ENCODE data around the gene WSCD1.

WSCD1 gene

DNA sequence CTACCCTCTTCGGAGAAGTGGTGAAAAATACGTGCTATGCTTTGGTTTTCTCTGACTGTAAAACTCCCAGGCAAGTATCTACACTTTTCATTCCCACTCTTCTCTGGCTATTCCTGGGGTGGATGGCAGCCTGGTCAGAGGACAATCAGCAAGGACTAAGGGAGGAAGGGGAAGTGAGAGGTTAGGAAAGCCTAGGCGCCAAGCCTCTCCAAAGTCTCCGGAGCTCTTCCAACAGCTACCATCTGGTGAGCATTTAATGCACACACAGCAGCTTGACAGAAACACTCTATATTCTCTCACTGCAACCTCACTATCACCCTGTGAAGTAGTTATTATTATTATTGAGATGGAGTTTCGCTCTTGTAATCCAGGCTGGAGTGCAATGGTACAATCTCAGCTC lies 65.1 kb downstream of the WSCD1 start:
- Histone ChIP-seq H3K4me3 (ENCODE audit: low read depth, low read length) (no peak overlapping the region), H3K27ac (ENCODE audit: extremely low read depth, low read depth, low read length) (no peak overlapping the region), H3K36me3 (ENCODE audit: control insufficient read depth in 2 of 2, insufficient read depth in 1 of 2, low read length in 2 of 2) (no peaks in the 10 kb centered on the region), H3K9me3 (ENCODE audit: control insufficient read depth, insufficient read depth, low read depth, low read length) (no peaks in the 10 kb centered on the region), H3K4me1 (ENCODE audit: control insufficient read depth, insufficient read depth, low read length) (no peaks in the 10 kb centered on the region; the same call in 1 of the 2 replicates)
- POLR2A ChIA-PET, result no interaction called here
- CTCF ChIA-PET, result interaction anchor here (1.0 kb wide), 1 partner anchor 11 kb away, joined by 3 read pairs; no protein-coding TSS in a partner anchor
- no peak for TF ChIP-seq KLF7 (tag by site-specific recombination; IDR thresholded peaks at IDR 0.05; ENCODE audit: borderline replicate concordance)
- TF ChIP-seq ZEB2 (tag by site-specific recombination; IDR thresholded peaks at IDR 0.05), result no peak
- TF ChIP-seq ZNF473 (tag by site-specific recombination; IDR thresholded peaks at IDR 0.05), result no peak
- TF ChIP-seq GLIS2 (tag by site-specific recombination; IDR thresholded peaks at IDR 0.05), result no peak
- TF ChIP-seq ZNF654 (tag by site-specific recombination; IDR thresholded peaks at IDR 0.05; ENCODE audit: low read depth), result no peak
- TF ChIP-seq ZNF138 (tag by site-specific recombination; IDR thresholded peaks at IDR 0.05; ENCODE audit: borderline replicate concordance), result no peak
- TF ChIP-seq, protein P1, sequence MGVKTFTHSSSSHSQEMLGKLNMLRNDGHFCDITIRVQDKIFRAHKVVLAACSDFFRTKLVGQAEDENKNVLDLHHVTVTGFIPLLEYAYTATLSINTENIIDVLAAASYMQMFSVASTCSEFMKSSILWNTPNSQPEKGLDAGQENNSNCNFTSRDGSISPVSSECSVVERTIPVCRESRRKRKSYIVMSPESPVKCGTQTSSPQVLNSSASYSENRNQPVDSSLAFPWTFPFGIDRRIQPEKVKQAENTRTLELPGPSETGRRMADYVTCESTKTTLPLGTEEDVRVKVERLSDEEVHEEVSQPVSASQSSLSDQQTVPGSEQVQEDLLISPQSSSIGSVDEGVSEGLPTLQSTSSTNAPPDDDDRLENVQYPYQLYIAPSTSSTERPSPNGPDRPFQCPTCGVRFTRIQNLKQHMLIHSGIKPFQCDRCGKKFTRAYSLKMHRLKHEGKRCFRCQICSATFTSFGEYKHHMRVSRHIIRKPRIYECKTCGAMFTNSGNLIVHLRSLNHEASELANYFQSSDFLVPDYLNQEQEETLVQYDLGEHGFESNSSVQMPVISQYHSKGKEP (tag by site-specific recombination; IDR thresholded peaks at IDR 0.05), result no peak
- TF ChIP-seq ZNF169 (tag by site-specific recombination; IDR thresholded peaks at IDR 0.05), result no peak
- TF ChIP-seq, protein P2, sequence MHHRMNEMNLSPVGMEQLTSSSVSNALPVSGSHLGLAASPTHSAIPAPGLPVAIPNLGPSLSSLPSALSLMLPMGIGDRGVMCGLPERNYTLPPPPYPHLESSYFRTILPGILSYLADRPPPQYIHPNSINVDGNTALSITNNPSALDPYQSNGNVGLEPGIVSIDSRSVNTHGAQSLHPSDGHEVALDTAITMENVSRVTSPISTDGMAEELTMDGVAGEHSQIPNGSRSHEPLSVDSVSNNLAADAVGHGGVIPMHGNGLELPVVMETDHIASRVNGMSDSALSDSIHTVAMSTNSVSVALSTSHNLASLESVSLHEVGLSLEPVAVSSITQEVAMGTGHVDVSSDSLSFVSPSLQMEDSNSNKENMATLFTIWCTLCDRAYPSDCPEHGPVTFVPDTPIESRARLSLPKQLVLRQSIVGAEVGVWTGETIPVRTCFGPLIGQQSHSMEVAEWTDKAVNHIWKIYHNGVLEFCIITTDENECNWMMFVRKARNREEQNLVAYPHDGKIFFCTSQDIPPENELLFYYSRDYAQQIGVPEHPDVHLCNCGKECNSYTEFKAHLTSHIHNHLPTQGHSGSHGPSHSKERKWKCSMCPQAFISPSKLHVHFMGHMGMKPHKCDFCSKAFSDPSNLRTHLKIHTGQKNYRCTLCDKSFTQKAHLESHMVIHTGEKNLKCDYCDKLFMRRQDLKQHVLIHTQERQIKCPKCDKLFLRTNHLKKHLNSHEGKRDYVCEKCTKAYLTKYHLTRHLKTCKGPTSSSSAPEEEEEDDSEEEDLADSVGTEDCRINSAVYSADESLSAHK (tag by site-specific recombination; IDR thresholded peaks at IDR 0.05), result no peak
- TF ChIP-seq, protein P3, sequence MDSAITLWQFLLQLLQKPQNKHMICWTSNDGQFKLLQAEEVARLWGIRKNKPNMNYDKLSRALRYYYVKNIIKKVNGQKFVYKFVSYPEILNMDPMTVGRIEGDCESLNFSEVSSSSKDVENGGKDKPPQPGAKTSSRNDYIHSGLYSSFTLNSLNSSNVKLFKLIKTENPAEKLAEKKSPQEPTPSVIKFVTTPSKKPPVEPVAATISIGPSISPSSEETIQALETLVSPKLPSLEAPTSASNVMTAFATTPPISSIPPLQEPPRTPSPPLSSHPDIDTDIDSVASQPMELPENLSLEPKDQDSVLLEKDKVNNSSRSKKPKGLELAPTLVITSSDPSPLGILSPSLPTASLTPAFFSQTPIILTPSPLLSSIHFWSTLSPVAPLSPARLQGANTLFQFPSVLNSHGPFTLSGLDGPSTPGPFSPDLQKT (IDR thresholded peaks at IDR 0.05; ENCODE audit: borderline replicate concordance, low read depth, low read length), result no peak
- no peak for TF ChIP-seq ZNF239 (tag by site-specific recombination; IDR thresholded peaks at IDR 0.05)
- no peak for TF ChIP-seq ZNF274 (IDR thresholded peaks at IDR 0.05; ENCODE audit: low read length)
- no peak for TF ChIP-seq ZNF274 (tag by site-specific recombination; IDR thresholded peaks at IDR 0.05; ENCODE audit: borderline replicate concordance)
- no peak for TF ChIP-seq ZNF521 (tag by site-specific recombination; IDR thresholded peaks at IDR 0.05)
- TF ChIP-seq ZNF24 (tag by site-specific recombination; IDR thresholded peaks at IDR 0.05), result no peak

DNA sequence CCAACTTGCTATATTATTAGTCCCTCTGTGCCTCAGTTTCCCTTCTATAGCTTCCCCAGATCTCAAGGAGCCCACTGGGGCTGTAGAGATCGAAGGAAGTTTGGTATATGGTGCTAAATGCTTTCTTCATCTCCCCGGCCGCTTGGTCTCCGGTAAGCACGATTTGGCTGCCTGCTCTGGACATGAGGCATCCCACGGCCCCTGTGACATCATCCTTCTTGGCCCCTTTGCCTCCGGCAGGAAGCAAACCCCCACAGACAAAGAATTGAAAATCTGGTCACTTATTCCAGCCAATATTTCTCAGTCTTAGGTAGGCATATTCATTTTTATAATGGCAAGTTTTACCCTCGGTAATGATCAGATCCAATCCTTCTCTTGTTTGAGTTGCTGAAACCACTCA lies 65.8 kb downstream of the WSCD1 start:
- ChIA-PET POLR2A (no interaction called here), CTCF (interaction anchor here (1.0 kb wide), 1 partner anchor 12 kb away, joined by 3 read pairs; no protein-coding TSS in a partner anchor)
- TF ChIP-seq, protein P4, sequence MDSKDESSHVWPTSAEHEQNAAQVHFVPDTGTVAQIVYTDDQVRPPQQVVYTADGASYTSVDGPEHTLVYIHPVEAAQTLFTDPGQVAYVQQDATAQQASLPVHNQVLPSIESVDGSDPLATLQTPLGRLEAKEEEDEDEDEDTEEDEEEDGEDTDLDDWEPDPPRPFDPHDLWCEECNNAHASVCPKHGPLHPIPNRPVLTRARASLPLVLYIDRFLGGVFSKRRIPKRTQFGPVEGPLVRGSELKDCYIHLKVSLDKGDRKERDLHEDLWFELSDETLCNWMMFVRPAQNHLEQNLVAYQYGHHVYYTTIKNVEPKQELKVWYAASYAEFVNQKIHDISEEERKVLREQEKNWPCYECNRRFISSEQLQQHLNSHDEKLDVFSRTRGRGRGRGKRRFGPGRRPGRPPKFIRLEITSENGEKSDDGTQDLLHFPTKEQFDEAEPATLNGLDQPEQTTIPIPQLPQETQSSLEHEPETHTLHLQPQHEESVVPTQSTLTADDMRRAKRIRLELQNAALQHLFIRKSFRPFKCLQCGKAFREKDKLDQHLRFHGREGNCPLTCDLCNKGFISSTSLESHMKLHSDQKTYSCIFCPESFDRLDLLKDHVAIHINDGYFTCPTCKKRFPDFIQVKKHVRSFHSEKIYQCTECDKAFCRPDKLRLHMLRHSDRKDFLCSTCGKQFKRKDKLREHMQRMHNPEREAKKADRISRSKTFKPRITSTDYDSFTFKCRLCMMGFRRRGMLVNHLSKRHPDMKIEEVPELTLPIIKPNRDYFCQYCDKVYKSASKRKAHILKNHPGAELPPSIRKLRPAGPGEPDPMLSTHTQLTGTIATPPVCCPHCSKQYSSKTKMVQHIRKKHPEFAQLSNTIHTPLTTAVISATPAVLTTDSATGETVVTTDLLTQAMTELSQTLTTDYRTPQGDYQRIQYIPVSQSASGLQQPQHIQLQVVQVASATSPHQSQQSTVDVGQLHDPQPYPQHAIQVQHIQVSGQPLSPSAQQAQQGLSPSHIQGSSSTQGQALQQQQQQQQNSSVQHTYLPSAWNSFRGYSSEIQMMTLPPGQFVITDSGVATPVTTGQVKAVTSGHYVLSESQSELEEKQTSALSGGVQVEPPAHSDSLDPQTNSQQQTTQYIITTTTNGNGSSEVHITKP (tag by site-specific recombination; IDR thresholded peaks at IDR 0.05), result no peak
- TF ChIP-seq WT1 (tag by site-specific recombination; IDR thresholded peaks at IDR 0.05) (no peak), ZNF24 (tag by site-specific recombination; IDR thresholded peaks at IDR 0.05) (no peak), ZNF394 (tag by site-specific recombination; IDR thresholded peaks at IDR 0.05; ENCODE audit: borderline replicate concordance) (no peak), ZNF121 (tag by site-specific recombination; IDR thresholded peaks at IDR 0.05) (no peak)
- H3K27ac ChIP-seq (ENCODE audit: extremely low read depth, low read depth, low read length), result no peak overlapping the region
- H3K9me3 ChIP-seq (ENCODE audit: control insufficient read depth, insufficient read depth, low read depth, low read length), result no peaks in the 10 kb centered on the region
- H3K4me3 ChIP-seq (ENCODE audit: low read depth, low read length), result no peak overlapping the region
- no peaks in the 10 kb centered on the region for H3K36me3 ChIP-seq (ENCODE audit: control insufficient read depth in 2 of 2, insufficient read depth in 1 of 2, low read length in 2 of 2)
- no peaks in the 10 kb centered on the region; the same call in 1 of the 2 replicates for H3K4me1 ChIP-seq (ENCODE audit: control insufficient read depth, insufficient read depth, low read length)

Data from HEK293 (cell line).